Measurements from ENCODE around the gene TADA3.

Gene TADA3

GRCh38 chr3:9809239-9809614, 17.0 kb upstream of the TADA3 start:
- DNase-seq: no peak

DNA sequence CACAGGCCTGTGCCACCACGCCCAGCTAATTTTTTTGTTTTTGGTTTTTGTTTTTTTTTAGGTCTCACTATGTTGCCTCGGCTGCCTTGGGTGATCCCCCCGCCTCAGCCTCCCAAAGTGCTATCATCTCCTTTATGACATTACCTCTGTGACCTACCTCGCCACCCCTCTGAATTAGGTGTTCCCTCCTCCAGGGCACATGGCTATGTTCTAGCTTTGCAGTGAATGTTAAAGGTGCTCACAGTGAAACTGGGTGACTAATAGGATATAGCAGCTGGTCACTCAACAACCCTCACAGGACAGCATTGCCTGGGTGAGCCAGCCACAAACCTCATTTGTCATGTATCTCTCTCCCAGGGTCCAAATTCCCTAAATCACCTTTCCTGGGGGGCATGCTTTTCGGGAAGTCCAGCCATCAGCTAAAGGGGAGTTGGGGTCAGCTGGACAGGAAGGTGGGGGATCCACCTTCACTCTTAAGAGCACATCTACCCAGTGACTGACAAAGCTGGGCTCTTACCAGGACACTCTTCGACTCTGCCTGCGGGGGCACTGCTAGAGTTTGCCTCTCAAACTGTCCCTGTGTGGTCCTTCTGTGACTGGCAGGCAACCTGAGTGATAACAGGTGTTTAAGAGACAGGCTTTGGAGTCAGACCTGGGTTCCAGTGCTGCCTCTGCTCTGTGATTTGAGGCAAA, 16.2 kb upstream of the TADA3 start:
- DNase-seq: no peak

DNA sequence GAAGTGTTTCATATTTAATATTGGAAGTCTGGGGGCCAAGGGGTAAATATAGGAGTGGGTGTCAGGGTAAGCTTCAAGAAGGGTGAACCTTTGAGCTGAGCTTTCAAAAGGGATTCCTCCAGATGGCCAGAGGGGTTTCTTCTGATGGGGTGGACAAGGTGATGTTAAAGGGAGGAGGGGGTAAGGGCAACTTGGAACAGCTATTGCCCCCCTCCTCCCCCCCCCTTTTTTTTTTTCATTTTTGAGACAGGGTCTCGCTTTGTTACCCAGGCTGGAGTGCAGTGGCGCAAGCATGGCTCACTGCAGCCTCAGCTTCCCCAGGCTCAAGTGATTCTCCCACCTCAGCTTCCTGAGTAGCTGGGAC, 15.7 kb upstream of the TADA3 start:
- no peak for DNase-seq

GRCh38 chr3:9806688-9807589, 14.7 kb upstream of the TADA3 start:
- no peak for DNase-seq

- no peak for DNase-seq
Measured at GRCh38 chr3:9806137-9806536, 13.9 kb upstream of the TADA3 start.

DNA sequence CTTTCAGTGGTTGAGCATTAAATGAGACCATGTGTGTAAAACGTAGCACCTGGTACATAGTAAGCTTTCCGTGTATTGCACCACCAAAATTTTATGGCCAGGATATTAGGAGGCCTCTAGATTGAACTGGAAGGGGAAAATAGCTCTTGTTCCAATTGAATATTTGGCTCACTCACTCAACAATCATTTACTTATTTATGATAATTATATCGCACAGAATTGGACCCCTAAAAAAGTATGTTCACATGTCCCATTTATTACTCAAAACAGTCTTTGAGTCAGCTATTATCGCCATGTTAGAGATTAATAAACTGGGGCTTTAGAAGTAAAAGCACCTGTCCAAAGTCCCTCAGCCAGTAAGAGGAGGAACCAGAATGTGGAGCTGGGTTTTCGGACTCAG, 12.7 kb upstream of the TADA3 start:
- DNase-seq: no peak

DNA sequence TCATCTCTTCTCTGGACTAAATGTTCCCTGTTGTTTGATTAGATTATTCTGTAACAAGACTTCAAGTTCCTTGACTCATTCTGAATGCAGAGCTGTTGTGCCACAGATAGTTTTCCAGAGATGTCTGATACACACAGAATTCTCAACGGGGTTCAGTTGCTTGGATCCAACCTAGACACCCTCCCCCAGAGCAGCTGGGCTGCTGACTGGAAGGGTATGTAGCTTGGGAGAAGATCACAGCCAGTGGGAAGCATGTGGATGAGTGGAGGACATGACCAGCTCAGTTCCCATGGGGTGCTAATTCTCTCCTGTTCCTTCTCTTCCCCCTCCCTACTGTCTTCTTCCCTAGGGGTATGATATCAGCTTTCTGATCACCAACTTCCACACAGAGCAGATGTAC, 11.2 kb upstream of the TADA3 start:
- DNase-seq: no peak

- DNase-seq: no peak
Measured at GRCh38 chr3:9800529-9800928, 8.3 kb upstream of the TADA3 start.

DNA sequence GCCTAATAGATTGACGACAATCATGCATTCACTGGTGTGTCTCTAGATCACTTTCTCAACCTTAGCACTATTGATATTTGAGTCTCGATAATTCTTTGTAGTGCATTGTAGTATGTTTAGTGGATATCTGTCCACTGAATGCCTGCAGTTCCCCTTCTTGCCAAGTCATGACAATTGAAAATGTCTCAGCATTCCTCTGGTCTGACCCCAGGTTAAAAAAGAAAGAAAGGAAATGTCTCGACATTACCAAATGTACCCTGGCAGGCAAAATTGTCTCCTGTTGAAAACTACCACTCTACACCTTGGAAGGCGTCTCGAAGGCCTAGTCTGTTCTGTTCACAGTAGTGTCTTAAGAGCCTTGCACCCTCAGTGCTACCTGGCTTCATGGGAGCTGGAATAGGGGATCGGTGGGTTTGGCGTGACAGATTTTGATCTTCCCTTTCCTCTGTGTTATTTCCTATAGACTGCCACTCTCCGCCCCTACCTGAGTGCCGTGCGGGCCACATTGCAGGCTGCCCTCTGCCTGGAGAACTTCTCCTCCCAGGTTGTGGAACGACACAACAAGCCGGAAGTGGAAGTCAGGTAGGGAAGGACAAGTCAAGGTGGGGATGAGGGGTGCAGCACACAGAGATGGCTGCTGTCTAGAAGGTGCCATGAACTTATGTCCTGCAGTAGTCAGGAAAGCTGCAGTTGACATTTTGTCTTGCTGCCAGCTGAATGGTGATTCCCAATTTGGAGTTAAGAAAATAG, 5.1 kb upstream of the TADA3 start:
- DNase-seq: no peak

DNA sequence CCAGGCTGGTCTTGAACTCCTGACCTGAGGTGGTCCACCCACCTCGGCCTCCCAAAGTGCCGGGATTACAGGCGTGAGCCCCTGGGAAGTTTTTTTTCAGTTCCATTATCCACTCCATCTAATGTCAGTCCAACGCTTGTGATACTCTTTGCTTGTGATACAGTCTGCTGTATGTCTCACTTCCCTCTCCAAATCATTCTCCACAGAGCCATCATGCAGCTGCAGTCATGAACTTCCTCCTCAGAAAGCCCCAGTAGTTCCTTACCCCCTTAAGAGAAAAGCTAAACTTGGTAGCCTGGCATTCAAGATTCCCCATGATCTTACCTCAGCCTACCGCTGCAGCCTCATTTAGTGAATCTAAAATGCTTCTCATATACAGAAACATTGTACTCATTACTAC, 2.9 kb upstream of the TADA3 start:
- DNase-seq: no peak

- no peak for DNase-seq
Measured at GRCh38 chr3:9794400-9794799, 2.1 kb upstream of the TADA3 start.

DNA sequence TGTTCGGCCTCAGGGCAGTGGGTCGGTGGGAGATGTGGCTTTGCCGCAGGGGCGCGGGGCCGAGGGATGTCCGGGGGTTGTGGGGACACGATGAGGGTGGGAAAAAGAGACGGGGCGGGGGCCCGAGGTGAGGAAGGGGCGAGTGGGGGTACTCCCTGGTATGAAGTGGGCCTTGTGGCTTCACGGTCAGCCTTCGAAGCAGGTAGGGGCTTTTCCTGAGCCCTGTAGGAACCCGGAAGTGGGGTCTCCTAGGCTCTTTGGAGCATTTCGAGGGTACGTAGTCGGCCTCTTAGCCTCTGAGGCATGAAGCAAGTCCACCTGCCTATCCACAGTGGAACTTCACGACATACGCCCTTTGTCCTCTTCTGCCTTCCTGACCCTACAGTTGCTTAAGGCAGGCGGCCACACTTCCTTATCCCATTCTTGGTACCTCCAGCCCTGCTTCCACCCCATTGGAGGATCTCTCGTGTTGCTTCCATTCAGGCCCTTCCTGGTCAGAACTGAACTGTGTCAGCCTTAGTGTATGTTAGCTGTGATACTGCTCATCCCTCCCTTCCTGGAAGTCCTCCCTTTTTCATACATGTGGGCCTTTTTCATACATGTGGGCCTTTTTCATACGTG, 998 bp upstream of the TADA3 start:
- no peak for DNase-seq

GRCh38 chr3:9791790-9792404, 376 bp downstream of the TADA3 start:
- DNase-seq: no peak

GRCh38 chr3:9791127-9791526, 1.1 kb downstream of the TADA3 start:
- DNase-seq: no peak

DNA sequence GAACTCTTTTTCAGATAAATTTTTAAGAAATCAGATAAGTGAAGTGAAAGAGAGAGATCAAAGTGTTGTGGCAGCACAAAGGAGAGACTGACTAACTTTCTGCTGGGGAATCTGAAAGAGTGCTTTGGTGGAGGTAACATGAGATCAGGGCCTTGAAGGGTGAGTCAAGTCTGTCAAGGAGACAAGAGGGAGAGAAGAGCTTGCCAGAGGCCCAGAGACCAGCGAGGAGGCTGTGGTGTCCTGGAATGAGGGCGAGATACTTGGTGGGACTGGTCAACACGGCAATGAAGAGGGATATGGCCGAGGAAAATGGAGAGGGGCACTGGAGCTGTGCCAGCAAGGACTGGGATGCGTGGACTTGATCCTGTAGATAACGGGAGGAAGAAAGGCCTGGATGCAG, 4.6 kb downstream of the TADA3 start:
- no peak for DNase-seq

GRCh38 chr3:9786825-9787669, 5.2 kb downstream of the TADA3 start:
- DNase-seq: no peak

GRCh38 chr3:9786209-9786739, 6.0 kb downstream of the TADA3 start:
- DNase-seq: no peak

- DNase-seq: no peak
Measured at GRCh38 chr3:9785602-9786001, 6.7 kb downstream of the TADA3 start.

- no peak for DNase-seq
Measured at GRCh38 chr3:9784965-9785364, 7.3 kb downstream of the TADA3 start.

GRCh38 chr3:9783954-9784353, 8.3 kb downstream of the TADA3 start:
- DNase-seq: no peak

DNA sequence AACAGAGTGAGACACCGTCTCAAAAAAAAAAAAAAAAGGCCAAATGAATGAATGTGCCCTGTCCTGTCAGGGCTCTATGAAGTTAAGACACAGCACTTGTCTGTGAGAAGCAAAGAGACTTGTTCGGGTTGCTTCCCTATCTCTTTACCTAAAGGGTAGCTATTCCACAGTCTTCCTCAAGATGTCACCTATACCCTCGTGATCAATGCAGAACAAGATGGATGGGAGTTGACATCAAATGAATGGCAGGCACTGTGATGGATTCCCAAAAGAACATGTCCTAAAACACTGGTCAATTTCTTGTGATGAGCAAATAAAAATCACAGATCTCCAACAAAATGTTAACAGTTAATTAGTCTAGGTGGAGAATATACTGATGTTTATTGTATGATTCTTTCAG, 9.5 kb downstream of the TADA3 start:
- peak; percentile 48 for DNase-seq

All from 8988T (cell line).